Suppressor macrophage treated with lipopolysaccharide for 1 hour (primary cell): ENCODE data around the gene PGM2L1.
"Not testable (repeated sequence)": the region's sequence is repeated elsewhere in the genome, so short reads cannot be mapped to it uniquely, and the experiment has no call there.

Experiments
- DNase-seq, 3 donors: peaks; one replicate each; pipeline ENCODE4 v3.0.0-alpha.2; 2020 to 2022

PGM2L1 gene

DNA sequence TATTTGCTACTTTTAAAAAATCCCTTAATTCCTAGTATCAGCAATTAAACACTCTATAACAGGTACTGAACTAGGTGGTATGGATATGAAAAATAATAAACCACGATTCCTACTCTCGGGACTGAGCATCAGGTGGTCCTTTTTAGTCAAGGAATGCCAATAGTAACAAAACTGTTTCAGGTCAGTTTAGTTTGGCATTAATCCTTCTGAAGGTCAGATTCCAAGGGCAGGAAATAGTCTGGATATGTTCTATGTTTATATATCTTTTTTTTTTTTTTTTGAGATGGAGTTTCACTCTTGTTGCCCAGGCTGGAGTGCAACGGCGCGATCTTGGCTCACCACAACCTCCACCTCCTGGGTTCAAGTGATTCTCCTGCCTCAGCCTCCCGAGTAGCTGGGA lies 67.2 kb downstream of the PGM2L1 start:
- DNase-seq, result not testable (repeated sequence)

DNA sequence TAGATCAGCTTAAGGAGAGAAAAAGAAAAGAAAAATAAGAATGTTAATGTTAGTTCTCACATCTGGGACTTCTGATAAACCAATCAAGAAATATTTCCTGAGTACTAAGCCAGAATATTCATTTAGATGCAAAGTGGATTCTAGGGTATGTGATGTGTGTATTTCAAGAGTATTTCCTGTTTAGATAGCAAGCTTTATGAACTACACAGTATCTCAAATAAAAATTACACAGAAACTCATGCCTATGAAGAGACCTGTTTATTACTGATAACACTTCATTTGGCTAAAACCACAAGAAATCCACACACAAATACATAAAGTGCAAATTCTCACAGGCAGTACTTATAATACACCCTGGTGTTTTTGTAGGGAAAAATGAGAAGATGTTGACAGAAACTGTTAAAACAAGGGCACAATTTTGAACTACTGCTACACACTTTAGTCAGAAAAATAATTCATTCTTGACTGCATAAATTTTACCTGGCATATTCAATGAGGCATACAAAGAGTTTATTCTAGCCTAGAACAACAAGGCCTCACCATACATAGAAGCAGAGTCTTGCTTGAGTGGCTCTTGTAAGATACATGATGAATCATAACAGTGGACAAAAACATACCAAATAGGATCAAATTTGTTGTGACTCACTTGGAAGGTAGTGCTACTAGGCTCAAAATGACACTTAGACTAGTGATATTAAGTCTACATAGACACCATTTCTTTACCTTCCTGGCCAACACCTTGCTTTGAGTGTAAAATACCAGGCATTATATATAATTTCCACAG lies 68.0 kb downstream of the PGM2L1 start:
- DNase-seq, result no peak

GRCh38 chr11:74327076-74327475 lies 71.2 kb downstream of the PGM2L1 start:
- DNase-seq, result no peak

GRCh38 chr11:74326665-74327064 lies 71.6 kb downstream of the PGM2L1 start:
- no peak for DNase-seq

DNA sequence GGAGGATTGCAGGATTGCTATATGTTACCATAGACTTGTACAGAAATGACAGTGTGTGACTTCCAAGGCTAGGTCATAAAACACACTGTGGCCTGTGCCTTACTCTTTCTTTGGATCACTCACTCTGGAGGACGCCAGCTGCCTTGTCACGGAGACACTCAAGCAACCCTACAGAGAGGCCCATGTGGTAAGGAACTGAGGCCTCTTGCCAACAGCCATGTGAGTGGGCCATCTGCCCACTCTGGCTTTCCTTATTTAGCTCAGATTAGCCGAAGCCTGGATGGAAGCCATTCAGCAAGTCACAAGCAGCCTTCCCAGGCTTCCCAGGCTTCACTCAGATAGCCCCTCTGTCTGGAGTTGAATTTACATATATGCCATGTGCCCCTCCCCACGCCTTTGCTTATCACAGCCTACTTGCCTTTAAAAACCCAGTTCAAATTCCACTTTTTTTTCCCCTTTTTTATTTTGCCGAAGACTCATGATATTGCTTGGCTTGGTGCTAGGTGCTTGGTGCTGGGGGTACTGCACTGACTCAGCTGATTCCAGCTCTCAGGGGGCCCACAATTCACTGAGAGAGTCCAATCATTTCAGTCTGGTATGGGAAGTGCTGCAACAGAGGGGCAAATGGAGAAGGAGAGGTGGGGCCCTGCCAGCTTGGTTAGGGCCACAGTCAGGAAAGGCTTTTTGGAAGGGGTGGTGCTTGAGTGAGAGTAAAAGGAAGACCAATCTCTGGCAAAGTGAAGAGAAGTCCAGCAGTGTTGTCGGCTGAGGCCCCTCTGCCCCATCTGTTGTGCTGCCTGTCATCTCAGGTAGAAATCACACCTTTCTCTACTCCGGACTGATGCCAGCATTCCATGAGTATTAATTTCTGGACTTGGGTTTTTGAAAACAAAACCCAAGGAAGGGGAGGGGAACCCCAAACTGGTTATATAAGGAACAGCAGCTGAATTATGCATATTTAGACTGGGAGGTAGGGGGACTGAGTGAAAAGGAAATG lies 72.3 kb downstream of the PGM2L1 start:
- DNase-seq, result peak; percentile 26 to 37 (median 26)

GRCh38 chr11:74322667-74323066 lies 75.6 kb downstream of the PGM2L1 start:
- no peak for DNase-seq

- peak; percentile 57 to 75 (median 68) for DNase-seq
Measured at GRCh38 chr11:74321487-74322188, 76.6 kb downstream of the PGM2L1 start.

GRCh38 chr11:74320538-74320937 lies 77.7 kb downstream of the PGM2L1 start:
- DNase-seq, result no peak

DNA sequence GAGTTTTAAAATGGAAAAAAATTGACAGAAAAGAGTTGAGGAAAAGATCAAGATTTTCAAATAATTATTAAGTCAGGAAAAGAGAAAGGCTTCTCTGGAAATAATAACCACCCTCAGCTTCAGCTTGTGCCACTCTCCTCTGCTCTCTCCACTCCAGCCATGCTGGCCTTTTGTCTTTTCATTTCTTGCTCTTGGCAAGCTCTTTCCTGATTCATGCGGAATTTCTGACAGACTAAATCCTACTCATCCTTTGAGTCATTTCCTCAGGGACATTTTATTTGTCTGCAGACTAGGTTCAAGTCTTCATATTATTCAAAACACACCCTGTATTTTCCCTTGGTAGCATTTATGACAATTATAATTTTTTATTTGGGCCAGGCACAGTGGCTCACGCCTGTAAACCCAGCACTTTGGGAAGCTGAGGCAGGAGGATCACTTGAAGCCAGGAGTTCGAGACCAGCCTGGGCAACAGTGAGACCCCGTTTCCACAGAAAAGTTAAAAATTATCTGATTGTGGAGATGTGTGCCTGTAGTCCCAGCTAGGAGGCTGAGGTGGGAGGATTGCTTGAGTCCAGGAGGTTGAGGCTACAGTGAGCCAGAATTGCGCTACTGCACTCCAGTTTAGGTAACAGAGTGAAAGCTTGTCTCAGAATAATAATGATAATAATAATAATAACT lies 79.0 kb downstream of the PGM2L1 start:
- DNase-seq, result peak; percentile 48 to 77 (median 57)

GRCh38 chr11:74318241-74318932 lies 79.8 kb downstream of the PGM2L1 start:
- no peak for DNase-seq

DNA sequence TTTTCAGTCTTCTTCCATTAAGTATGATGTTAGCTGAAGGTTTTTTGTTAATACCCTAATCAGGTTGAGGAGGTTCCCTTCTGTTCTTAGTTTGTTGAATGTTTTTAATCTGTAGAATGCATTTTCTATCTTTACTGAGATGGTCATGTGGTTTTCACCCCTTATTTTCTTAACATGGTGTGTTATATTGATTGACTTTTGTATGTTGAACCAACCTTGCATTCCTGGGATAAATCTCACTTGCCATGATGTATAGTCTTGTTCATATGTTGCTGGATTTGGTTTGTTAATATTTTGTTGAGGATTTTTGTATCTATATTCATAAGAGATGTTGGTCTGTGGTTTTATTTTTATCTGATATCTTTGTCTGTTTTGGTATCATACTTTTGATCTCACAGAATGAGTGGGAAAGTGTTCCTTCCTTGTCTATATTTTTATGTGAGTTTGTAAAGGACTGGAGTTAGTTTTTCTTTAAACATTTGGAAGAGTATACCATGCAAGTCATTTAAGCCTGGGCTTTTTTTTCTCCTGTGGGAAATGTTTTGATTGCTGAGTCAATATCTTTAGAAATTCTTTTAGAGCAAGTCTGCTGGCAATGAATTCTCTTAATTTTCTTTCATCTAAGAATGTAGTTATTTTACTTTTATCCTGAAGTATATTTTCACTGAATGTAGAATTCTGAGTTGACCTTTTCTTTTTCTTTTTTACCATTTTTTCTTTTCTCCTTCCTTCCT lies 81.3 kb downstream of the PGM2L1 start:
- no peak for DNase-seq

DNA sequence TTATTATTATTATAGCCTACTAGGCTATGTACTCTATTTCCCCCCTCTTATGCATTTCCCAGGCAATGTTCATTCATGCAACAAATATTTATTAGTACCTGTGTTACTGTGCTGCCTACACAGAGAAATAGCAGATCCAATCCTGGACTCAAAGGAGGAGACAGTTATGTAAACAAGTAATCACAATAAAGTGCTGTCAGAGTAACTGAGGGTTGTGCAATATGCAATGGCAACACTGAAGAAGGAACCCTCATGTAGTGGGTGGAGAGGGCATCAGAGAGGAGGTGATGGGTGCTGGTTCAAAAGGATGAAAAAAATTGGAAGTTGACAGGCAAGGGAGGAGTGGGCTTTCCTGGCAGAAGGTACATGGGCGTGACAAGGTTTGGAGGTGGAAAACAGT lies 85.9 kb downstream of the PGM2L1 start:
- peak; percentile 60 to 77 (median 74) for DNase-seq

DNA sequence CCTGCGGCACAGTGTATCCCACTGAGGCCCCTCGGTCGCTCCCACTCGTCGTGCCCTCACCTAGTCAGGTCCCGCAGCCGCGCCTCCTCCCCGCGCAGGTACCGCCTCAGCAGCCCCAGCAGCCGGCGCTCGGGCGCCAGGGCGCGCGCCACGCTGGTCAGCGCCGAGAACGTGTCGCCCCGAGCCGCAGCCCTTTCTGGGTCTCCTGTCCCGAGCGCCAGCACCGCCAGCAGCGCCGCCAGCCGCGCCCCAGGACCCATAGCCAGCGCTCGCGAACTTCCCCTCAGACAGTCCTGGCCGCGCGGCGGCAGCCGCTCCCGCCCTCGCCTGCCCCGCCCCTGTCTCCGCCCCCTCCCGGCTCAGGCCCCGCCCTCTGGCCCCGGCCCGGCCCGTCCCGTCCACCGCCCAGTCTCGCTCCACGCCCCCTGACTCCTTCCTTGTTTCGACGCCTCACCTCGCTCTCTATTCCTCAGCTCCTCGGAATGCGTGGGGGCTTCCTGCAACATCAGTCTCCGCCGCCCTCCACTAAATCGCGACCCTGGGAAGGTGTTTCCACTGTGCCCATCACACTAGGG lies 86.8 kb downstream of the PGM2L1 start, which contains the start of gene P4HA3:
TSS of gene P4HA3 (minus strand) at position 289 of the 575 bp plus-strand sequence. CDS start at position 260, 29 bp downstream.
- peak; percentile 81 to 95 (median 90) for DNase-seq

- no peak for DNase-seq
Measured at GRCh38 chr11:74310857-74311256, 87.4 kb downstream of the PGM2L1 start.

GRCh38 chr11:74307434-74307833 lies 90.8 kb downstream of the PGM2L1 start:
- no peak for DNase-seq

- peak; percentile 39 to 43 (median 42) for DNase-seq
Measured at GRCh38 chr11:74306435-74307175, 91.6 kb downstream of the PGM2L1 start.

DNA sequence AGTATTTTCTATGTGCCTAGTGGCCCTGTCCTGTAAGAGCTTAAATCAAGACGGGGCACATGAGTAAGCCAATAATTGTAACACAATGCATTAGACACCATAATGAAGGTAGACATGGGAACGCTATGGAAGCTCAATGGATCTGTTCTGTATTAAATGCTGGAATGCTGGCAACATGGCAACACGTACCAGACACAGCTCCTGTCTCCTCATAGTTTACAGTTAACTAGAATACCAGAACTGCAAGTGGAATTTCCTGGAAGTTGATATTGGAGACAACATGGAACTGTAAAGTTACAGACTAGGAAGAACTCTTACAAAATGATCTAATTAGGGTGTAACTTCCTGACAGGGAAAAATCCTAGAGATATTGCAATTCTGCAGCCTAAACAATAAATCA lies 99.2 kb downstream of the PGM2L1 start:
- DNase-seq, result no peak

- DNase-seq, result no peak
Measured at GRCh38 chr11:74297484-74297883, 100.7 kb downstream of the PGM2L1 start.

DNA sequence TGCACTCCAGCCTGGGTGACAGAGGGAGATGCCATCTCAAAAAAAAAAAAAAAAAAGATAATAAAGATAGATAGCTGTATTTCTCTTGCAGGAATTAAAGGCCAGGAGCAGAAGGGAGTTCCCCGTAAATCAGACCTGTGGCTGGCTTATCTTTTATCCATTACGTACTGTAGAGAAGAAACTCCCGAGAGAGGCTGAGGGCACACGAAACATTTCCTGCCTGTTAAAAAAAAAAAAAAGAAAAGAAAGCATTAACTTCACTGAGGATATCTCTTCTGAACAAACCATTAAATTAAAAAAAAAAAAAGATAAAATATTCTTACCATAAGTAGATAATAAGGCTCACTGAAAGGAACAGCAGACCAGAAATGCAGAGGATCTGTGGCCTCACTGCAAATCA lies 109.3 kb downstream of the PGM2L1 start:
- DNase-seq, result no peak

DNA sequence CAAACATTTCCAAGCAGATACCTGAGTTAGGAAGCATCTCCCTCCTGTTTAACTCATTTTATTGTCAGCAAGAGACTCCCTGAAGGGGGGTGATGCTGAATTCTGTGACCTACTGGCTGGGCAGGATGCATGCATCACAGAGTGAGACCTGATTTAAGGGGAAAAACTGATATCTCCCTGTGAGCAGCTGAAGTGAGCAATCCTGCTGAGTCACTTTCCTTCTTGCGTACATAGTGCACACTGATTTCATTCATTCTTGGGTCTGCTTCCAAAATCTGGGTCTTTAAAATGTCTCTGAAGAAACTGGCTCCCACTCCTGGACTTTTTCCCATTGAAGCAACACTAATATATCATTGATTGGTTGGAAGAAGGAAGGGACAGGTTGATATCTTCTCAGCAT lies 110.1 kb downstream of the PGM2L1 start:
- peak; percentile 77 to 85 (median 78) for DNase-seq
